Non-pigmented ciliary epithelial cell (primary cell): ENCODE results near the gene PITX1.
"Not testable (repeated sequence)": the region's sequence is repeated elsewhere in the genome, so short reads cannot be mapped to it uniquely, and the experiment has no call there.

Source experiments
- DNase-seq: peaks from one replicate; pipeline ENCODE4 v3.0.0-alpha.2; 2010; ENCODE audit warnings: low read depth

Gene PITX1

GRCh38 chr5:135010502-135011354, 23.3 kb downstream of the PITX1 start:
- no peak for DNase-seq

DNA sequence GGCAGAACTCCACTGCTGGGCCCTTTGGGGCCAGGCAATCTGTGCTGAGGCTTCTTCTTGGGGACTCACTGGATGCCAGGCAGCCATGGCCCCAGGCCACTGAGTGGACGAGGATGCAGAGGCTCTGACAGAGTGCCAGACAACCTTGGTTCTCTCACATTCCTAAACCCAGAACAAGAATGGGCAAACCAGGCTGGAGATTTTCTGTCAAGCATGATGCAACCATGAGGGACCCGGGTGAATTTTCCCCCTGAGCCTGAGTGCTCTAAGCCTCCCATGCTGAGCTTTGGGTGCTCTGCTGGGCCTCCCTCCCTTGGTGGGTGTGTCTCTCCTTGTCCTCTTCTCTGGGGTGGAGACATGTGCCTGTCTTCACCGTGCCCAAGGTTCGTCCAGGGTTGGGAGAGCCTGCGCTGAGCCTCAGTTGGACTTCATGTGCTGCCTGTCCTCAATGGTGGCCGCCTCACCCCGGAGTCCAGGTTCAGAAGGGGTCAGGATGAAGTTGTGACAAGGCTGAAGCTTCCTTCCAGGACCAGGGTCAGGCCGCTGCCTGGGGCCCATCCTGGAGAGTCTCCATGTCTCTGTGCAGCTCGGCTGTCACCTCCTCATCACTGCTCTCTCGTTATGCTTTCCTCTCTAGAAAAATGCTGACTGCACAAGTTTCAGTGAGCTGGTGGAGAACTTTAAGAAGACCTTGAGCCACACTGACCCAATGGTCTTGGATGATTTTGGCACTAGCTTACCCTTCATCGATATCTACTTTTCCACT, 24.1 kb downstream of the PITX1 start:
- no peak for DNase-seq

GRCh38 chr5:135008981-135009735, 24.9 kb downstream of the PITX1 start:
- DNase-seq, result no peak

DNA sequence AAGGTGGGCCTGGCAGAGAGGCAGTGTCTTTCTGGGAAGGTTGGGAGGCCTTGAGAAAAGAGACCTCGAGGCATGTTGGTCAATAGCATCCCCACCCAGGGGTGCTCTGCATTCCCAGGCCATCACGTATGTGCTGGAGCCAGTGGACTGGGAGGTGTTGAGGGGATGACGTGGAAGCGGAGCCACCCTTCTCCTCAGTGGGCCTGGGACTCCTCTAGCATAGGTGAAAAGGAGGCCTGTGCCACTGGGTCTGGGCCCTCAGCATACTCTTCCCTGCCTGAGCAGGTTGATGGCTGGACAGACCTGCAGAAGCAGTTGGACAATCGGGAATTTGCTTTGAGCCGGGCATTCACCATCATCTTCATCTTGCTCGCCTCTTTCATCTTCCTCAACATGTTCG, 25.5 kb downstream of the PITX1 start:
- no peak for DNase-seq

DNA sequence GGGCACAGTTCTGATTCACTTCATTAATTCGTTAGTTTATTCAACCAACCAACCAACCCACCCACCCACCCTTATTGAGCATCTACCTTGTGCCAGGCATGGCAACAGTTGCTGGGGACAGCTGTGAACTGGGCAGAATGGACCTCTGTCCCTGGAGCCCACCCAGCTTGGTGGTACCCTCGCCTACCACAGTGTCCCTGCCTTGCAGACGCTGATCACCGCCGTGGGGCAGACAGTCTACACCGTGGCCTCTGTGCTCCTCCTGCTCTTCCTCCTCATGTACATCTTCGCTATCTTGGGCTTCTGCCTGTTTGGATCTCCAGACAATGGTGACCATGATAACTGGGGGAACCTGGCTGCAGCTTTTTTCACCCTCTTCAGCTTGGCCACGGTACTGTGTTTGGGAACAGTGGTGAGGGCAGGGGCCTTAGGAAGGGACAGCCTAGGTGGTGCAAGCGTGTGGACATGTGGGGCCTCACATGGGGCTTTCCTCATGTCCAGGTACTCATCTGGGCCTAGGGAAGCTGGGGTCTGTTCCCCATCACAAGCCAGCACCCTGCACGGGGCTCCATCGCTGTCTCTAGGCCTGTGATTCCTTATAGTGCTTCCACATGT, 26.2 kb downstream of the PITX1 start:
- no peak for DNase-seq

- DNase-seq, result no peak
Observed at GRCh38 chr5:135007305-135007704, 26.7 kb downstream of the PITX1 start.

DNA sequence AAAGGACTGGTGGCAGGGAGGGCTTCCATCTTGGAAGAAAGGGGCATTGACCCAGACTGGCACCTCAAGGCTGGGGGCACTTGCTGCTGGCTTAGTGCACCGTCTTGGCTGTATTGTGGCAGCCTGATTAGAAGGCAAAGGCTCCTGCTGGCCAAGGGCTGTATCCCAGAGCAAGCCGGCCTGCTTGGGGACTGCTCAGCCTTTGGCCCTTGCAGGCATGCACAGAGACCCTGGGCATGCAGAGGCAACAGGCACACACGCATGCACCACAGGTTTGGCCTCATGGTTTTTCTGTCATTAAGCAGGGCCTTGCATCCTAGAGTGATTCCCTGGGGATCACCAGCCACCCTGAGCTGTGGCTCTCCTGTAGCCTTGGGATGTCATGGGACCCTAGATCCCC, 29.0 kb downstream of the PITX1 start:
- no peak for DNase-seq

DNA sequence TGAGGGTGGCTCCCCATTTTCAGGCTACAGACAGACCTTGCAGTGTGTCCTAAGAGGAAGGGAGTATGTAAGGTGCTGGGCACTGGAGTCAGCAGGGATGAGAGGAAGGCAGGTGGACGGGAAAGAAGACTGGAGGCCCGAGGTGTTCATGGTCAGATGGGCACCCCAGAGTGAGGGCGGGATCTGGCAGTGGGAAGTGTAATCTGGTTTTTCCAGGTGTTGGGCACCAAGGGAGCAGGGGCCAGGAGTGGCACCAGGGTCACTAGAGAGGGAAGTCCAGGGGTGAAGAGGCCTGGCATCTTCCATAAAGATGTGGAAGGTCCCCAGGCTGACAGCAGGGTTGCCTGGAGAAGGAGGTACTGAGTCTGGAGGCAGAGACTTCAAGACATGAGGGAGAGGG, 29.7 kb downstream of the PITX1 start:
- DNase-seq, result no peak

GRCh38 chr5:134998068-134998467, 36.0 kb downstream of the PITX1 start:
- DNase-seq, result not testable (repeated sequence)

DNA sequence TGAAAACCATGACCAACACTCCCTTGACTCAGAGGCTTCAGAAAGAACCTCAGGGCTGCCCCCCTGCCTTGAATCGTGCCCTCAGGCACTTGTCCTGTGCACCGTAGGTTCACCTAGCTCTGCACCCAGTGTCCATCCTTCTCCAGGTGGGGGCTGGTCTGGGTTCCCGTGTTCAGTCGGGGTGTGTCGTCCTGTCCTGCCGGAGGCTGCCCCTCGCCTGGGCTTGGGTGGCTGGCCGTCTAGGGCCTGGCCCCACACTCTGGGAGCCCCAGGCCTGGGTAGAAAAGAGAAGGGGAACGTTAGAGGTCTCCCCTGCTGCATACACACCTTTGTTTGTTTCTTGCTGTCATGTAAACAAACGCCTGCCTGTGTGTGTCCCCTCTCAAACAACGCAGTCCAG, 37.0 kb downstream of the PITX1 start:
- DNase-seq, result no peak

DNA sequence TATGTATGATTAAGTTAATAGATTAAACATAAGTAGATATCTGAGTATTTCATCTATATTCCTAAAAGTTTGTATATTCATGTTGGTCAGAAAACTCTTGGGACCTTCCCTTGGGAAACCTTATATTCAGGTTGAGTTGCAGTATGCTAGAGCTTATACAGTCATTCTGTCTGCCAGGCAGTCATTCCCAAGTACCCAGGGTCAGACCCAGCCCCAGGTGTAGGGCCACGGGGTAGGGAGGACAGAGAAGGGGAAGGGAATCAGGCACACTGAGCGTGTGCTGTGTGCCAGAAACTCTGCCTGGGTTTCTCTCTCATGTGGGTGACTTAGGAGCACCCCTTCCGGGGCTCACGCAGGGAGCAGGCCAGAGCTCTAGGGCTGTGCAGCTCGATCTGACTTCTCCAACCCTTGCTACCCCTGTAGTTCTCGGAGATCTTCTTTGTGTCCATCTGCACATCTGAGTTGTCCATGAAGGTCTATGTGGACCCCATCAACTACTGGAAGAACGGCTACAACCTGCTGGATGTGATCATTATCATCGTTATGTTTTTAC, 38.1 kb downstream of the PITX1 start:
- no peak for DNase-seq

DNA sequence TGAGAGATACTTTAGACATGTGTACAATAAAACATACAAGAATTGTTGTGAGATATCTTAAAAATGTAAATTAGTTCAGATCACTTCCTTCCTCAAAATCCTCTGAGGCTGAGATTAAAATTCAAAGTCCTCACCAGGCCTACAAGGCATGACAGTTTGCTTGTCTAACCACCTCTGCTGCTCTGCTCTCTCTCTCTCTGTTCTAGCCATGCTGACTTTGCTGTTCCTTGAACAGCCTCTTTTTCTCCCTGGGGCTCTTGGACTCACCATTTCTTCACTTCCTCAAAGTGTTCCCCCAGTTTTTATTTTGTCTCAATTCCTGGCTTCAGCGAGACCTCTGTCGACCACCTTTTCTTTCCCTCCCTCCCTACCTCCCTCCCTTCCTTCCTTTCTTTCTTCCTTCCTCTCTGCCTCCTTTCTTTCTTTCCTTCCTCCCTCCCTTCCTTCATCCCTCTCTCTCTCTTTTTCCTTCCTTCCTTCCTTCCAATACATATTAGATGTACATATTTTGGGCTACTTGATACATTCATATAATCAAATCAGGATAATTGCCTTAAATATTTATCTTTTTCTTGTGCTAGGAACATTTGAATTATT, 39.4 kb downstream of the PITX1 start:
- no peak for DNase-seq

GRCh38 chr5:134993161-134993560, 40.9 kb downstream of the PITX1 start:
- no peak for DNase-seq

GRCh38 chr5:134992148-134992547, 41.9 kb downstream of the PITX1 start:
- no peak for DNase-seq

- not testable (repeated sequence) for DNase-seq
Observed at GRCh38 chr5:134990183-134990582, 43.8 kb downstream of the PITX1 start.

DNA sequence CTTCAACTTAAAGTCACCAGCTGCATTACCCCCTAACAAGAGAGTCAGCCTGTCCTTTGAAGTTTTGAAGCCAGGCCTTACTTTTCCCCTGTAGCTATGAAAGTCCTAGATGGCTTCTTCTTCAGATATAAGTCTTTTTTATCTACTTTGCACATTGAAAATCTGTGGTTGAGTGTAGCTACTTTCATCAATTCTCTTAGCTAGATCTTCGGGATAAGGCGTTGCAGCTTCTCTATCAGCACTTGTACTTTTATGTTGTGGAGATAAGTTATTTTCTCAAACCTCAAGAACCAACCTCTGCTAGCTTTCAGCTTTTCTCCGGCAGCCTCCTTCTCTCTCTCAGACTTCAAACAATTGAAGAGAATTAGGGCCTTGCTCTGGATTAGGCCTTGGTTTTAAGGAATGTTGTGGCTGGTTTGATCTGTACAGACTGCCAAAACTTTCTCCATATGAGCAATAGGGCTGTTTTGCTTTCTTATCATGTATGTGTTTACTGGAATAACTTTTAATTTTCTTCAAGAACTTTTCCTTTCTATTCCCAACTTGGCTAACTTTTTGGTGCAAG, 44.7 kb downstream of the PITX1 start:
- peak; percentile 8 for DNase-seq

GRCh38 chr5:134982230-134982629, 51.8 kb downstream of the PITX1 start:
- no peak for DNase-seq

GRCh38 chr5:134979416-134979815, 54.6 kb downstream of the PITX1 start:
- DNase-seq, result no peak
